Neural cell (in vitro differentiated cells): Measurements from ENCODE around the gene ATE1. TPM values are rescaled to one million over a fixed set of nuclear protein-coding genes. Genes with fewer than 3 reads are reported as not detected.

Source experiments
- H2AFZ ChIP-seq: fragments of 200-600, 300-800 bp; sonication (generic), shearing (Covaris generic); 2 replicates; pipeline ENCODE4 v1.6.0; 2014; ENCODE audit warnings: low read depth, mild to moderate bottlenecking, antibody characterized with exemption, low read length, moderate library complexity
- H3F3A ChIP-seq: fragments of 200-600 bp; shearing (Covaris generic); 2 replicates; pipeline ENCODE4 v1.6.1; 2016; ENCODE audit warnings: mild to moderate bottlenecking, moderate library complexity, mixed read lengths, antibody characterized with exemption, low read length; ENCODE audit not compliant: insufficient read depth, poor library complexity, severe bottlenecking
- H3K27ac ChIP-seq: fragments of 200-600, 300-800 bp; sonication (generic), shearing (Covaris generic); 2 replicates; pipeline ENCODE4 v1.5.1; 2014; ENCODE audit warnings: mild to moderate bottlenecking, low read length, moderate library complexity
- H3K27me3 ChIP-seq: fragments of 300-800, 200-600 bp; sonication (generic), shearing (Covaris generic); 2 replicates; pipeline ENCODE4 v1.6.0; 2014; ENCODE audit warnings: mild to moderate bottlenecking, low read depth, low read length, moderate library complexity; ENCODE audit not compliant: insufficient read depth
- H3K36me3 ChIP-seq: fragments of 300-800, 200-600 bp; sonication (generic), shearing (Covaris generic); 2 replicates; pipeline ENCODE4 v1.5.1; 2014; ENCODE audit warnings: mild to moderate bottlenecking, antibody characterized with exemption, low read length, moderate library complexity; ENCODE audit not compliant: insufficient read depth
- H3K4me2 ChIP-seq: fragments of 300-800, 200-600 bp; sonication (generic), shearing (Covaris generic); 2 replicates; pipeline ENCODE4 v1.6.0; 2014; ENCODE audit warnings: mild to moderate bottlenecking, low read length
- H3K4me3 ChIP-seq: fragments of 300-800, 200-600 bp; sonication (generic), shearing (Covaris generic); 2 replicates; pipeline ENCODE4 v1.5.1; 2014; ENCODE audit warnings: mild to moderate bottlenecking, low read length, moderate library complexity
- H3K79me2 ChIP-seq: fragments of 200-600 bp; shearing (Covaris generic); replicated peaks from 2 replicates; pipeline ENCODE4 v1.6.0; 2014; ENCODE audit warnings: mild to moderate bottlenecking, low read length, moderate library complexity; ENCODE audit not compliant: insufficient read depth
- H3K9ac ChIP-seq: fragments of 300-800, 200-600 bp; sonication (generic), shearing (Covaris generic); 2 replicates; pipeline ENCODE4 v1.6.1; 2016; ENCODE audit warnings: mild to moderate bottlenecking, low read length, mixed read lengths
- H3K9me2 ChIP-seq: fragments of 200-600 bp; shearing (Covaris generic); 2 replicates; pipeline ENCODE4 v1.6.1; 2016; ENCODE audit warnings: mild to moderate bottlenecking, low read length, mixed read lengths; ENCODE audit not compliant: insufficient read depth
- H3K9me3 ChIP-seq: fragments of 200-600, 300-800 bp; sonication (generic), shearing (Covaris generic); 2 replicates; pipeline ENCODE4 v1.6.1; 2016; ENCODE audit warnings: mild to moderate bottlenecking, mixed run types, low read length, moderate library complexity, mixed read lengths
- H4K20me1 ChIP-seq: fragments of 200-600 bp; shearing (Covaris generic); 2 replicates; pipeline ENCODE4 v1.6.1; 2016; ENCODE audit warnings: mild to moderate bottlenecking, mixed run types; ENCODE audit not compliant: insufficient read depth
- CTCF ChIP-seq: fragments of 450-650 bp; IDR thresholded peaks from 2 replicates; pipeline ENCODE4 v1.5.1; 2014; ENCODE audit warnings: antibody characterized with exemption, mild to moderate bottlenecking, moderate library complexity; ENCODE audit not compliant: poor library complexity, severe bottlenecking
- EP300 ChIP-seq: fragments of 450-650 bp; conservative IDR thresholded peaks from 2 replicates; pipeline ENCODE4 v1.6.1; 2014; ENCODE audit warnings: antibody characterized with exemption, mild to moderate bottlenecking, moderate library complexity; ENCODE audit not compliant: poor library complexity, severe bottlenecking
- EZH2 ChIP-seq: fragments of 200-600, 300-800 bp; shearing (Covaris generic), sonication (generic); IDR thresholded peaks from 2 replicates; pipeline ENCODE4 v1.6.1; 2014; ENCODE audit warnings: antibody characterized with exemption, low read length, borderline replicate concordance, mild to moderate bottlenecking; ENCODE audit not compliant: insufficient read depth, poor library complexity, severe bottlenecking
- MXI1 ChIP-seq: fragments of 450-650 bp; conservative IDR thresholded peaks from 2 replicates; pipeline ENCODE4 v1.6.1; 2014; ENCODE audit warnings: antibody characterized with exemption, mild to moderate bottlenecking; ENCODE audit not compliant: poor library complexity, severe bottlenecking
- POLR2AphosphoS5 ChIP-seq: IDR thresholded peaks from 2 replicates; pipeline ENCODE4 v1.6.1; 2012
- RAD21 ChIP-seq: fragments of 450-650 bp; conservative IDR thresholded peaks from 2 replicates; pipeline ENCODE4 v1.6.1; 2014; ENCODE audit warnings: antibody characterized with exemption, mild to moderate bottlenecking, moderate library complexity
- REST ChIP-seq: IDR thresholded peaks from 2 replicates; pipeline ENCODE4 v1.6.1; 2012; ENCODE audit warnings: borderline replicate concordance
- SMC3 ChIP-seq: fragments of 450-650 bp; conservative IDR thresholded peaks from 2 replicates; pipeline ENCODE4 v1.6.1; 2014; ENCODE audit warnings: antibody characterized with exemption, mild to moderate bottlenecking, moderate library complexity; ENCODE audit not compliant: poor library complexity
- TAF1 ChIP-seq: IDR thresholded peaks from 2 replicates; pipeline ENCODE4 v1.6.1; 2012; ENCODE audit warnings: low read depth
- polyA plus RNA-seq: library from polyadenylated mRNA; depleted of rRNA; stranded (reverse); fragments of >200 nt; gene quantifications from 2 replicates; pipeline ENCODE4 v1.2.3, GENCODE V29; 2014

Gene ATE1
- polyA plus RNA-seq, 1 donor from 2014 or later: 23.7 TPM

GRCh38 chr10:121722665-121723064 is 205.2 kb downstream of the ATE1 start:
- Histone ChIP-seq H2AFZ (no peak overlapping the region), H3K4me2 (no peak overlapping the region), H3K79me2 (no peaks in the 10 kb centered on the region), H3K36me3 (no peaks in the 10 kb centered on the region), H3K27ac (no peak overlapping the region), H3K9me2 (no peaks in the 10 kb centered on the region), H3K4me3 (no peak overlapping the region), H4K20me1 (no peaks in the 10 kb centered on the region), H3K27me3 (no peaks in the 10 kb centered on the region), H3F3A (no peaks in the 10 kb centered on the region), H3K9me3 (no peaks in the 10 kb centered on the region), H3K9ac (no peak overlapping the region)
- TF ChIP-seq EP300 (no peak), REST (no peak), MXI1 (no peak), SMC3 (no peak), POLR2AphosphoS5 (no peak), TAF1 (no peak), CTCF (no peak), RAD21 (no peak), EZH2 (no peak)

GRCh38 chr10:121721257-121721656 is 206.6 kb downstream of the ATE1 start:
- no peak overlapping the region for H3K27ac ChIP-seq
- H3K79me2 ChIP-seq: no peaks in the 10 kb centered on the region
- H3K4me3 ChIP-seq: no peak overlapping the region
- no peak overlapping the region for H3K4me2 ChIP-seq
- no peaks in the 10 kb centered on the region for H4K20me1 ChIP-seq
- no peaks in the 10 kb centered on the region for H3K9me3 ChIP-seq
- H3K36me3 ChIP-seq: no peaks in the 10 kb centered on the region
- H3K9me2 ChIP-seq: no peaks in the 10 kb centered on the region
- H3F3A ChIP-seq: no peaks in the 10 kb centered on the region
- H3K9ac ChIP-seq: no peak overlapping the region
- H3K27me3 ChIP-seq: no peaks in the 10 kb centered on the region
- TF ChIP-seq RAD21: no peak
- TF ChIP-seq SMC3: no peak
- no peak for TF ChIP-seq TAF1
- TF ChIP-seq POLR2AphosphoS5: no peak
- TF ChIP-seq EZH2: no peak
- TF ChIP-seq MXI1: no peak
- no peak for TF ChIP-seq EP300
- no peak for TF ChIP-seq REST
- no peak for TF ChIP-seq CTCF
- H2AFZ ChIP-seq: no peak overlapping the region
